CD4-positive, alpha-beta T cell treated with Interleukin-17A for 4 hours (primary cell): Measurements from ENCODE around the gene ADRA2A.

Experiments
- DNase-seq: peaks from one replicate; pipeline ENCODE4 v3.0.0-alpha.2; 2020; ENCODE audit warnings: mixed read lengths

The ADRA2A gene

GRCh38 chr10:111076682-111077478, at the start of gene ADRA2A:
Gene ADRA2A (plus strand): TSS chr10:111077029. CDS start chr10:111077997, 968 bp downstream.
- no peak for DNase-seq

- no peak for DNase-seq
Observed at GRCh38 chr10:111030042-111030750, 46.6 kb upstream of the ADRA2A start.

- no peak for DNase-seq
Observed at GRCh38 chr10:111034598-111035310, 42.1 kb upstream of the ADRA2A start.

- DNase-seq: no peak
Observed at GRCh38 chr10:111035542-111035941, 41.3 kb upstream of the ADRA2A start.

GRCh38 chr10:111037858-111038257, 39.0 kb upstream of the ADRA2A start:
- no peak for DNase-seq

- DNase-seq: no peak
Observed at GRCh38 chr10:111039522-111039921, 37.3 kb upstream of the ADRA2A start.

- no peak for DNase-seq
Observed at GRCh38 chr10:111057006-111057405, 19.8 kb upstream of the ADRA2A start.

GRCh38 chr10:111063471-111063870, 13.4 kb upstream of the ADRA2A start:
- DNase-seq: no peak

GRCh38 chr10:111072232-111072631, 4.6 kb upstream of the ADRA2A start:
- DNase-seq: no peak

- DNase-seq: no peak
Observed at GRCh38 chr10:111075577-111076185, 1.1 kb upstream of the ADRA2A start.

GRCh38 chr10:111076191-111076681, 593 bp upstream of the ADRA2A start:
- DNase-seq: peak; percentile 48

- no peak for DNase-seq
Observed at GRCh38 chr10:111077479-111077784, 603 bp downstream of the ADRA2A start.

GRCh38 chr10:111077785-111078504, 1.1 kb downstream of the ADRA2A start:
- DNase-seq: peak; percentile 13

GRCh38 chr10:111078505-111079185, 1.8 kb downstream of the ADRA2A start:
- DNase-seq: no peak

GRCh38 chr10:111079241-111079760, 2.5 kb downstream of the ADRA2A start:
- no peak for DNase-seq

- no peak for DNase-seq
Observed at GRCh38 chr10:111079781-111080180, 3.0 kb downstream of the ADRA2A start.

- DNase-seq: no peak
Observed at GRCh38 chr10:111080224-111080623, 3.4 kb downstream of the ADRA2A start.

GRCh38 chr10:111081595-111081994, 4.8 kb downstream of the ADRA2A start:
- DNase-seq: no peak

GRCh38 chr10:111082102-111082975, 5.5 kb downstream of the ADRA2A start:
- DNase-seq: no peak
